GM13976 (cell line): ENCODE measurements around the gene OR2L8.
A peak's percentile ranks its signal among the peaks of the same experiment; 100 is the strongest.
"Not testable (repeated sequence)": the region's sequence is repeated elsewhere in the genome, so short reads cannot be mapped to it uniquely, and the experiment has no call there.

Source experiments
- DNase-seq: peaks from one replicate; pipeline ENCODE4 v3.0.0; 2012; ENCODE audit warnings: low spot score
- CTCF ChIP-seq: IDR thresholded peaks from 2 replicates; pipeline ENCODE4 v1.5.1; 2012; ENCODE audit warnings: borderline replicate concordance, mild to moderate bottlenecking; ENCODE audit not compliant: insufficient read depth; ENCODE audit errors: extremely low read depth, missing control alignments, control extremely low read depth
- in situ Hi-C: fragments of 300-500 bp; cut with MboI; formaldehyde crosslinking; loops from one replicate; pipeline ENCODE4 v1.12.0; 2022; ENCODE audit warnings: low sequenced_read_pairs, mixed read lengths, inconsistent platforms; ENCODE audit not compliant: unreplicated experiment

OR2L8 gene

GRCh38 chr1:247936415-247936814, 12.2 kb upstream of the OR2L8 start:
- in situ Hi-C loops: no loop called here
- no peak for TF ChIP-seq CTCF

DNA sequence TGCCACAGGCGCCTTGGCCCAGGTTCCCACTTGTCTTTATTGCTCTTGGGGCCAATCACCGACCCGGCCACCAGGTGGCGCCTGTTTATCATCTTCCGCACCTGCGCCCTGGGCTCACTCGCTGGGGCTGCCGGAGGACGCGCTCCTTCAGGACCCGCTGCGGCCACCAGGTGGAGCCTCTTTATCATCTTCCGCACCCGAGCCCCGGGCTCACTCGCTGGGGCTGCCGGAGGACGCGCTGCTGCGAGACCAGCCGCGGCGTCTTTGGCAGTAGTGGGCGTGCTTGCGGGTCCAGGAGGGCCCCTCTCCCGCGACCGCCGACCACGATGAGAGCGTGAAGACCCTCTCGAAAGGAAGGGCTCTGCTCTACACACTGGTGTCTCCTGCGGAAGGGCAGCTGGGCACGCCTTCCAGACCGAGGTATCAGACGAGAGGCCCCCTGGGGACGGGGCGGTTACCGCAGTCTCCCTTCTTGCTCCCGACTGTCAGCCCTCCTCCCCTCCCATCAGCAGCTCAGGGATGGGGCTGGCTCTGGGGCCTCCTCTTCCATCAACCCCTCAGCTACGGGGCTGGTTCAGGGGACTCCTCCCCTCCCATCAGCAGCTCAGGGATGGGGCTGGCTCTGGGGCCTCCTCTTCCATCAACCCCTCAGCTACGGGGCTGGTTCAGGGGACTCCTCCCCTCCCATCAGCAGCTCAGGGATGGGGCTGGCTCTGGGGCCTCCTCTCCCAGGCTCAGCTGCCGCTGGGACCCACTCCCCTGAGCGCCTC, 11.5 kb upstream of the OR2L8 start:
- DNase-seq: peak; percentile 84

More at GRCh38 chr1:247936415-247936814, 12.2 kb upstream of the OR2L8 start:
- no peak for DNase-seq

GRCh38 chr1:247942624-247943023, 6.0 kb upstream of the OR2L8 start:
- TF ChIP-seq CTCF: no peak
- in situ Hi-C loops: no loop called here
- DNase-seq: no peak

More for the DNA sequence above, 11.5 kb upstream of the OR2L8 start:
- in situ Hi-C loops: not testable (repeated sequence)

GRCh38 chr1:247953408-247953807, 4.8 kb downstream of the OR2L8 start:
- no peak for TF ChIP-seq CTCF
- no peak for DNase-seq
- in situ Hi-C loops: no loop called here

- no peak for TF ChIP-seq CTCF
- in situ Hi-C loops: no loop called here
- no peak for DNase-seq
These were observed 13.1 kb downstream of the OR2L8 start for GRCh38 chr1:247961791-247962190.

- TF ChIP-seq CTCF: no peak
- in situ Hi-C loops: no loop called here
- DNase-seq: no peak
These were observed 14.4 kb downstream of the OR2L8 start for GRCh38 chr1:247962911-247963588.

DNA sequence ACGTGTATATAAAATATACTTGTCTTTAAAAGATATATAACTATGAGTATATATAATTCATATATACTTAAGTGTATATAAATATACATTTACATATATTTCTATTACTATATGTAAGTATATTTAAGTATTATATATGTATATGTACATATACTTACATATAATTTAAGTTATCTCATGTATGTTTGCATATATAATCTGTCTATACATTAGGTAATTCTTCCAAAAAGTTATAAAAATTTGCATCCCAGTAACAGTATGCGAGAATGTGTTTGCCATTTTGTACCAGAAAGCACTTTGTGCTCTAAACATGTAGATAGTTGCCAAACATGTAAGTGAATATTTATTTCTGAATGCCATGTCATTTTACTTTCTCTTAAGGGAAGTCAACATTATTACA, 16.3 kb downstream of the OR2L8 start, which contains the start of gene OR2AK2:
Gene OR2AK2, plus strand, starts transcription at position 301 of the 400 bp plus-strand sequence. CDS start 144 bp downstream, outside the sequence.
- no peak for DNase-seq
- in situ Hi-C loops: no loop called here
- no peak for TF ChIP-seq CTCF
